Heart left ventricle (tissue), 16 donors: ENCODE results near the gene FERMT3. TPM values are rescaled to one million over a fixed set of nuclear protein-coding genes. Genes with fewer than 3 reads are reported as not detected.

Experiments
- ATAC-seq, 4 donors: fragments of 200-7000 bp; cut with Tn5 transposase; one replicate each; pipeline ENCODE4 v1.9.1; 2020 to 2022; ENCODE audit warnings: moderate library complexity in 4 of 4, mild to moderate bottlenecking in 3 of 4, moderate number of reproducible peaks in 1 of 4
- DNase-seq, 5 donors: peaks; one replicate each; pipeline ENCODE4 v3.0.0-alpha.2; 2020
- H3K27ac ChIP-seq, 12 donors: fragments of 200-600 bp; sonication (generic) in 4 of 12; one replicate each; pipeline versions ENCODE4 v1.5.0 to v1.8.0; 2016 to 2022; ENCODE audit warnings: mild to moderate bottlenecking in 2 of 12
- H3K27me3 ChIP-seq, 9 donors: fragments of 200-600 bp; sonication (generic) in 2 of 9; one replicate each; pipeline versions ENCODE4 v1.5.1 to v1.8.0; 2016 to 2022; ENCODE audit warnings: mild to moderate bottlenecking in 3 of 9
- H3K36me3 ChIP-seq, 9 donors: fragments of 200-600 bp; sonication (generic) in 2 of 9; one replicate each; pipeline versions ENCODE4 v1.5.0 to v1.8.0; 2018 to 2022; ENCODE audit warnings: mild to moderate bottlenecking in 2 of 9
- H3K4me1 ChIP-seq, 12 donors: fragments of 200-600 bp; sonication (generic) in 4 of 12; one replicate each; pipeline versions ENCODE4 v1.5.0 to v1.8.0; 2016 to 2022; ENCODE audit warnings: mild to moderate bottlenecking in 3 of 12
- H3K4me3 ChIP-seq, 12 donors: fragments of 200-600 bp; sonication (generic) in 4 of 12; one replicate each; pipeline versions ENCODE4 v1.5.0 to v1.8.0; 2017 to 2022; ENCODE audit warnings: mild to moderate bottlenecking in 9 of 12, moderate library complexity in 4 of 12
- H3K9me3 ChIP-seq, 12 donors: fragments of 200-600 bp; sonication (generic) in 4 of 12; one replicate each; pipeline versions ENCODE4 v1.5.0 to v1.8.0; 2016 to 2022; ENCODE audit warnings: mild to moderate bottlenecking in 1 of 12
- POLR2A ChIP-seq, 2 donors: fragments of 450-650 bp; IDR thresholded peaks; one replicate each; pipeline ENCODE4 v1.6.1; 2017; ENCODE audit warnings: antibody characterized with exemption in 2 of 2, mild to moderate bottlenecking in 2 of 2, moderate library complexity in 2 of 2
- WGBS, 4 donors: extraction: QIAGEN DNeasy Blood & Tissue Kit in 2 of 4; methylation state at CpG; one replicate each; pipeline versions ENCODE4 v1.1.5 to v1.1.7; 2013 to 2018; 5-methylcytosine and 5-hydroxymethylcytosine counted together
- intact Hi-C, 10 donors: fragments of 100-400 bp; cut with DNase I; formaldehyde crosslinking; loops; one replicate each; pipeline versions ENCODE4 v1.11.1 to v1.14.2; 2022
- polyA plus RNA-seq, 2 donors: library from polyadenylated mRNA; stranded (reverse); fragments of 200-250 nt; gene quantifications; one replicate each; pipeline ENCODE4 v1.2.3, GENCODE V29; 2013
- total RNA-seq, 9 donors: library from RNA; depleted of rRNA in 2 of 9; stranded (reverse); fragments of >200 nt in 2 of 9; fragmentation: NEBNext Ultra II Directional in 3 of 9; extraction: Animal tissue kit (Norgen Biotek cat#: 25700) in 3 of 9; gene quantifications; one replicate each; pipeline versions ENCODE4 v1.1.0 to v1.2.4, GENCODE V29; 2016 to 2023
- TF ChIP-seq, protein P1 (sequence below), 12 donors: fragments of 200-600 bp; sonication (generic) in 4 of 12; IDR thresholded peaks; one replicate each; pipeline versions ENCODE4 v1.5.0 to v1.8.0; 2018 to 2022; ENCODE audit warnings: antibody characterized with exemption in 12 of 12, mild to moderate bottlenecking in 5 of 12
- donor health status: ischemic (EF 13 %, LVEDD 7.1; RV severe dilation, severe dysfunction).
- donor health status: healthy with polysubstance abuse.
- donor health status: DM: no; HTN: yes; CAD: no.
- donor health status: DM: no; HTN: no; CAD: no.
- donor health status: ischemic (EF 25% LVEDD 6.9; RV normal size, moderate dysfunction).
- donor health status: ischemic (EF 25% LVEDD 5.7; RV mildly dilated, moderate dysfunction).
- donor health status: healthy.
- donor health status: DM: yes; HTN: yes; CAD: no.
- donor health status: ischemic (EF 35%, LVEDD 5.7; RV mildly dilated, moderate dysfunction).
- donor health status: nonischemic (EF 11% LVEDD 7.7; RV severe dilation, severe dysfunction).
- donor health status: DM: yes; HTN: yes; CAD: no.
- donor health status: PGD.
- donor health status: ischemic (EF 29% LVEDD 5.4; RV normal size, mild dysfunction).
- donor health status: nonischemic (EF 23%, LVEDD 6.1; RV moderate dilation, normal function).

FERMT3 gene
- total and polyA plus RNA-seq, 11 donors = 2.8 to 71.5 (median 5.7) TPM

DNA sequence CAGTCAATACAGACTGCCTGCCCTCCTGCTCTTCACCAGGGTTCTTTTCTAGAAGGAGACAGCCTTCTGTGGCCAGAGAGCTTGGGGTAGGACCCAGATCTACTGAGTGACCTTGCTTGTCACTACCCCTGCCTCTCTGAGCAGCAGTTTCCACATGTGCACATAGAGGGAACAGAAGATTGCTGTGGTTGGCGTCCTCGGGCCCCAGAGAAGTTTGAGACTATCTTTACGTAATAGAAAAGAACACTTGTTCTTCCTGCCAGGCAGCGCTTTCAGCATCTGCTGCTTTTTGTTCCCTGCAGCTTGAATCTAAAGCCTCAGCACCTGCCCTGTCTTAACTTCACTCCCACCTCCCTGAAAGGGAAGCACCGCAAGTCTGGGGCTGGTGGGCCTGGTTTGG is 32.5 kb downstream of the FERMT3 start:
- Histone ChIP-seq H3K36me3 (peaks cover 0 to 36% (median 27%) of the 10 kb centered on the region in 9 donors), H3K9me3 (no peaks in the 10 kb centered on the region), H3K27me3 (no peaks in the 10 kb centered on the region), H3K27ac (peak overlapping the region in 7 of 12 donors; percentile 18 to 100 (median 99)), H3K4me1 (peaks cover 0 to 68% (median 35%) of the 10 kb centered on the region in 12 donors), H3K4me3 (no peak overlapping the region)
- DNase-seq (peak in 1 of 5 donors; percentile 46), ATAC-seq (no peak)
- TF ChIP-seq, protein P1, sequence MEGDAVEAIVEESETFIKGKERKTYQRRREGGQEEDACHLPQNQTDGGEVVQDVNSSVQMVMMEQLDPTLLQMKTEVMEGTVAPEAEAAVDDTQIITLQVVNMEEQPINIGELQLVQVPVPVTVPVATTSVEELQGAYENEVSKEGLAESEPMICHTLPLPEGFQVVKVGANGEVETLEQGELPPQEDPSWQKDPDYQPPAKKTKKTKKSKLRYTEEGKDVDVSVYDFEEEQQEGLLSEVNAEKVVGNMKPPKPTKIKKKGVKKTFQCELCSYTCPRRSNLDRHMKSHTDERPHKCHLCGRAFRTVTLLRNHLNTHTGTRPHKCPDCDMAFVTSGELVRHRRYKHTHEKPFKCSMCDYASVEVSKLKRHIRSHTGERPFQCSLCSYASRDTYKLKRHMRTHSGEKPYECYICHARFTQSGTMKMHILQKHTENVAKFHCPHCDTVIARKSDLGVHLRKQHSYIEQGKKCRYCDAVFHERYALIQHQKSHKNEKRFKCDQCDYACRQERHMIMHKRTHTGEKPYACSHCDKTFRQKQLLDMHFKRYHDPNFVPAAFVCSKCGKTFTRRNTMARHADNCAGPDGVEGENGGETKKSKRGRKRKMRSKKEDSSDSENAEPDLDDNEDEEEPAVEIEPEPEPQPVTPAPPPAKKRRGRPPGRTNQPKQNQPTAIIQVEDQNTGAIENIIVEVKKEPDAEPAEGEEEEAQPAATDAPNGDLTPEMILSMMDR (IDR thresholded peaks at IDR 0.05) = no peak
- no peak for TF ChIP-seq POLR2A (IDR thresholded peaks at IDR 0.05)
- 82 to 89% (median 86%) methylated on average over 5 of the region's 5 CpGs for WGBS, 4 donors
- intact Hi-C loops = no loop called here

DNA sequence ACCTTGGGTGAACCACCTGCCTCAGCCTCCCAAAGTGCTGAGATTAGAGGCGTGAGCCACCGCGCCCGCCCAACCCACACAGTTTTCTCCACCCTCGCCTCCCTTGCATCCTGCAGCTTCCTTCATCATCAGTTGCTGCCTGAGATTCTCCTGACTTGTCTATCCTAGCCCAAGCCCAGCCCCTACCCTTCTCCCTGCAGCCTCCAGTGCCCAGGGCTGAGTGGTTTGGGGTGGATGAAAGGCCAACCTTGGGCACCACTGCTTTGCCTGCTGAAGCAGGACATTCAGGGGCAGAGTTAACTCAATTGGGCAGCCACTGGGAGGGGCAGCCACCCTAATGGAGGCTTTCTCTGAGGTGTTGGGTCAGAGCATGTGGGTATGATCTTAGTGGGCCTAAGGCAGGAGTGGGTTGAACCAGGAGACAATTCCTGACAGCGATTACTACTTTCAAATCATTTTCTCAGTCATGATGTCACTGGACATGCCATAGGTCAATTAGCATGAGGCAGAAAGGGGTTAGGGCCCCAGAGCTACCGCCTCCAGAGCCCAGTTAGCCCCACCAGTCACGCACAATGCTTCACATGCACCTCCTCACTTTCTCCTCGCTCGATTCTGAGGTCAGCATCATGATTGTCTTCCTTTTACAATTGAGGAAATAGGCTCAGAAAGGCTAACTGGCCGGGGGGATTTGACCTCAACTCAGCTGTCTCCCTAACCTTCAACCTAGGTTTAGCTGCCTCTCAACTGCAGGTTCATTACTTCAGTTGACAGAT is 33.3 kb downstream of the FERMT3 start:
- Histone ChIP-seq H3K4me1 (peaks cover 0 to 69% (median 34%) of the 10 kb centered on the region in 12 donors), H3K36me3 (peaks cover 0 to 40% (median 30%) of the 10 kb centered on the region in 9 donors)
- no peak for TF ChIP-seq POLR2A (IDR thresholded peaks at IDR 0.05)
- TF ChIP-seq, protein P1 (IDR thresholded peaks at IDR 0.05) = no peak

DNA sequence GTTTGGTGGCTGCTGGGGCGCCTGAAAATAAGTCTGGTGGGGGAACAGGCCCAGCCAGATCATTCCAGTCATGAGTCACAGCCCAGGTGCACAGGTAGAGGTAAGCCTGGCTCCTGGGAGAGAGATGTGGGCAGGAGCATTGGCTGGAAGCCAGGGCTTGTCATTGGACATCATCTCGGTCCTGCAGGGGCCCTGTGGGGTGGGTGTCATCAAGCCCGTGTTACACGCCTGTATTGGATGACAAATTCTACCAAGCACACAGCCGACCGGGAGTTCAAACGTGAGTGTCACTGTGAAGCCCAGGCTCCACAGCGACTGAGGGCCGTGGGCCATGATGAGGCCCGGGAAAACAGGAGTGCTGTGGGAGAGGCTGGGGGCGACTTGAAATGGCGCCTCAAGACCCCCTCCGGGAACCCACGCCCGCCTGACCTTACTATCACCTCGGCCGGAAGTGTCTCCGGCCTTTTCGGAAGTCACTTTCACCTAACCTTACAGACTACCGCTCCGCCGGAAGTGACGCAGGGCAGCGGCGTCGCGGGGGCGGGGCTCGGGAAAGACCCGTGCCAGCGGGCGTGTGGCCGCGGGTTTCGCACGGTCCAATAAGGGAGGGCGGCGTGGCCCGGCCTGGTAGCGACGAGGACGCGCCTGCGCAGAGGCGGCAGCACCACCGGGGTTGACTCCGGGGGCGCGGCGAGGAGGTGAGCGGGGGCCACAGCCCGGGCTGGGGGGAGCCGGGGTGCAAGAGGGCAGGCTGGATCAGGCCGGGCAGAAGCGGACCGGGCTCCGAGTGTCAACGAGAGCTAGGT is 34.1 kb downstream of the FERMT3 start, which contains the start of gene FKBP2:
Gene FKBP2, plus strand, starts transcription at position 661 of the 806 bp plus-strand sequence. CDS start 1,293 bp downstream, outside the sequence.
- peak; percentile 97 to 99 (median 98) for DNase-seq
- peak; percentile 65 to 91 for TF ChIP-seq POLR2A (IDR thresholded peaks at IDR 0.05)
- TF ChIP-seq, protein P1 (IDR thresholded peaks at IDR 0.05) = no peak
- peaks cover 0 to 67% (median 34%) of the 10 kb centered on the region in 12 donors for H3K4me1 ChIP-seq
- H3K9me3 ChIP-seq = no peaks in the 10 kb centered on the region
- peak within 1 kb of the TSS; percentile 95 to 100 (median 99) for H3K27ac ChIP-seq
- H3K27me3 ChIP-seq = no peaks in the 10 kb centered on the region
- ATAC-seq = peak; percentile 68 to 78 (median 74)
- intact Hi-C loops = loop anchor here in 3 of 10 donors (1.0 to 2.0 kb wide), 3 partner anchors 30 to 64 kb away; partner anchors contain the start of genes BAD (in 1 of the 3) and ESRRA (in 1 of the 3)
- H3K36me3 ChIP-seq = peaks cover 0 to 40% (median 30%) of the 10 kb centered on the region in 9 donors
- WGBS, 4 donors = 2% methylated on average over 32 to 58 of the region's 58 CpGs
- H3K4me3 ChIP-seq = peak within 1 kb of the TSS; percentile 65 to 99 (median 80)

More for the DNA sequence above, 33.3 kb downstream of the FERMT3 start:
- WGBS, 4 donors = 82 to 87% (median 84%) methylated on average over 11 of the region's 11 CpGs
- ATAC-seq (no peak), DNase-seq (peak in 1 of 5 donors; percentile 34)
- H3K27ac ChIP-seq = peak overlapping the region; percentile 95 to 100 (median 99)
- no peaks in the 10 kb centered on the region for H3K27me3 ChIP-seq
- intact Hi-C loops = loop anchor here in 1 of 10 donors (2.0 kb wide), 1 partner anchor 65 kb away; the partner anchor contains the start of gene ESRRA
- H3K9me3 ChIP-seq = no peaks in the 10 kb centered on the region
- H3K4me3 ChIP-seq = peak overlapping the region in 11 of 12 donors; percentile 47 to 99 (median 80)
